Gastrocnemius medialis (tissue), 4 donors: ENCODE measurements around the gene VRK2.

Source experiments
- CTCF ChIP-seq, 5 experiments: fragments of 450-650 bp in 3 of 5; fragments of 200-600 bp in 2 of 5; sonication (generic) in 2 of 5; IDR thresholded peaks in 4 of 5; conservative IDR thresholded peaks in 1 of 5; 1 replicate in 4 of 5; 2 replicates in 1 of 5; pipeline ENCODE4 v1.5.1; 2016 to 2019; ENCODE audit warnings: antibody characterized with exemption in 5 of 5, mild to moderate bottlenecking in 3 of 5, moderate library complexity in 3 of 5
- POLR2A ChIP-seq, 2 donors: fragments of 450-650 bp; IDR thresholded peaks; one replicate each; pipeline ENCODE4 v1.6.1; 2017; ENCODE audit warnings: antibody characterized with exemption in 2 of 2, mild to moderate bottlenecking in 2 of 2, moderate library complexity in 2 of 2

GRCh38 chr2:58195662-58196061, 149.1 kb downstream of the VRK2 start:
- TF ChIP-seq POLR2A (IDR thresholded peaks at IDR 0.05) (no peak), CTCF (IDR thresholded peaks at IDR 0.05 in 4 of 5, conservative IDR thresholded peaks at IDR 0.05 in 1 of 5) (no peak)
